ENCODE data around the gene TRAF7.
A peak's percentile ranks its signal among the peaks of the same experiment; 100 is the strongest.
"Not testable (repeated sequence)": the region's sequence is repeated elsewhere in the genome, so short reads cannot be mapped to it uniquely, and the experiment has no call there.

TRAF7 gene

DNA sequence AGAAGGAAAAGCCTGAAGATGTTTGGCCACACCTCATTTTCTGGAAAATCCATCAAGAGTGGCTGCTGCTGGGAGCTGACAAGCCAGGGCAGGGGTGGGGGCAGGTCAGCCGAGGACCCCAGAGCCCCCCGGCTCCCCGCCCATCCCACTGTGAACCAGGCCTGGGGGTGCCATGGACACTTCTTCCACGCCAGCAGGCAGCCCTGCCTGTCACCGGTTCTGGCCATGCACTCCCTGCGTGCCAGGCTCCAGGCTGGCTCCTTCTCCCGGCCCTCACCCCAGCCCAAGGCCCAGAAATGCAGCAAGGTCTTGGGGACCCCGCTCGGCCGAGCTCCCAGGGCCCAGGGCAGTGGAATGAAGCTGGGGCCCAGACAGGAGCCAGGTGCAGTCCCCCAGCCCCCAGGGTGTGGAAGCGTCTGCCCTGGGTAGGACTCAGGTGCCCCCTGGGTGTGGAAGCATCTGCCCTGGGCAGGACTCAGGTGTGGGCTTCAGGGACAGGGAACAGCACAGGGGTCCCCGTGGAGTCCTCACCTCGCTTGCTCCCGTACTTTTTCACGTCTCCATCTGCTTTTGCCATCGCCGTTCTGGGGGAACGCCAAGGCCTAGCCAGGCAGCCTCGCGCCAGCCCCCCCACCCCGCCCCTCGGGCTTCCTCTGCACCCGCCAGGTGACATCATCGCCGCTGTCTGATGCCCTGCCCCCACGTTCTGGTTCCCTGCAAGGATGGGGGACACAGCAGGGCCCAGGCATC, 32.5 kb upstream of the TRAF7 start:
- FAIRE-seq: not testable (repeated sequence)

- not testable (repeated sequence) for FAIRE-seq
Measured at GRCh38 chr16:2123706-2124376, 31.7 kb upstream of the TRAF7 start.

DNA sequence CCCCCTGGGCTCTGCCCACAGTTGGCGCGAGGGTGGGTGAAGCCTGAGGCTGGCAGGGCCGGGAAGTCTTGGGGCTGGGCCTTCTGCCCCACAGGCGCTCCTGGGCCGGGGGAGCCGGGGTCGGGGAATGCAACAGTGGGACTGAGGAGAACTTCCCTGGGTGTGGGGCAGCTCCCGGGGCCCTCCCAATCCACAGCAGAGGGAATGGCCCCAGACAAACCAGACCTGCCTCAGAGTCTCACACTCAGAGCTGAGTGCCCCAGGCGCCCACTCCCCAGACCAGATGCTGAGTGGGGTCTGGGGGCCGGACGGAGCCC, 31.2 kb upstream of the TRAF7 start:
- not testable (repeated sequence) for FAIRE-seq

- not testable (repeated sequence) for FAIRE-seq
Measured at GRCh38 chr16:2124694-2125444, 30.7 kb upstream of the TRAF7 start.

- not testable (repeated sequence) for FAIRE-seq
Measured at GRCh38 chr16:2125609-2126008, 30.0 kb upstream of the TRAF7 start.

DNA sequence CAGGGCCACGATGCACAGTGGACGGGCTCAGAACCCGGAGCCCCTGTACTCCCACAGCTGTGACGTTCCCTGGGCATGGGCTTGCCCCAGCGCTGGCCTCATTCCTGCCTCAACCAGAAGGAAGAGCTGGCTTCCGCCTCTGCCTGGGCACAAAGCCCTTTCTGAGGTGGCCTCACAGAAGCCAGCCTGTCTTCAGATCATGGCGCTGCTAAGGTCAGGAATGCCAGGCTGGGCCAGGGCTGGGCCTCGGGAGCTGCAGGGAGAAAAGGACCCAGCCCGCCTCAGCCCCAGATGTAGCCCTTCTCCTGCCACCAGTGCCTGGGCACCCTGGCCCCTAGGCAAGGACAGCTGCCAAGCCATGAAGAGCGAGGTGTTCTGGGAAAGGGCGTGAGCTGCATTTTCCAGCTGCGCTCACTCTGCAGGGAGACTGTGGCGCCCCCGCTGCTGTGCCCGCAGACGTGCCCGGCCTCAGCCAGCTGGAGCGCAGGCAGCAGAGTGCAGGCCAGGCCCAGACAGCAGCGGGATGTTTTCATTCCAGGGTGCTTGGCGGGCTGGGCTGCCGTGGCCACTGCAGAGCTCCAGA, 29.3 kb upstream of the TRAF7 start:
- not testable (repeated sequence) for FAIRE-seq

DNA sequence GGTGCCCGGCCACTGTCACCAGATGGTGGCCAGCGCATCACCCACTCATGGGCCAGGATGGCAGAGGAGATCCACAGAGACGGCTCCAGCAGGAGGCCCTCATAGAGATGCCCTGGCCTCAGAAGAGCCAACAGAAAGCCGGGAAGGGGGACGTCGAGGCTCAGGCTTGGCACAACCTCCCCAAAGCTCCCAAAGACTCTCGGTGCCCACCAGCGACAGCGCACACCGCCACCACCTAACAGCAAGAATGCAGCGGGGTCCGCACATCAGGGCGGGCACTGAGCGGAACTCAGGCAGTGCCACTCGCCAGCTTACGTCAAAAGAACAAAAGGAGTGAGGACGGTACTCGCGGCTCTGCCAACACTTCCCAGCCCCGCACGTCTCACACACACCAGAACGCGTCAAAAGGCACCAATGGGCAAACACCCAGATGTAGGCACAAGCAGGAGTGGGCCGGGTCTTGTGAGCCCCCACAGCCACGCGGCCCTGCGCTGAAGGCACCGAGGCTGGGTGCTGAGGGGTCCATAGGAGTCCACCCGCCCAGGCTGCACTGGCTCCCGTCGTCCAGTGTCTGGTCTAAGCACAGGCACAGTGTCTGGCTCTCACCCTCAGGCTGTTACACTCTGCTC, 28.5 kb upstream of the TRAF7 start:
- not testable (repeated sequence) for FAIRE-seq

- not testable (repeated sequence) for FAIRE-seq
Measured at GRCh38 chr16:2127630-2128280, 27.8 kb upstream of the TRAF7 start.

GRCh38 chr16:2129251-2129650, 26.3 kb upstream of the TRAF7 start:
- not testable (repeated sequence) for FAIRE-seq

DNA sequence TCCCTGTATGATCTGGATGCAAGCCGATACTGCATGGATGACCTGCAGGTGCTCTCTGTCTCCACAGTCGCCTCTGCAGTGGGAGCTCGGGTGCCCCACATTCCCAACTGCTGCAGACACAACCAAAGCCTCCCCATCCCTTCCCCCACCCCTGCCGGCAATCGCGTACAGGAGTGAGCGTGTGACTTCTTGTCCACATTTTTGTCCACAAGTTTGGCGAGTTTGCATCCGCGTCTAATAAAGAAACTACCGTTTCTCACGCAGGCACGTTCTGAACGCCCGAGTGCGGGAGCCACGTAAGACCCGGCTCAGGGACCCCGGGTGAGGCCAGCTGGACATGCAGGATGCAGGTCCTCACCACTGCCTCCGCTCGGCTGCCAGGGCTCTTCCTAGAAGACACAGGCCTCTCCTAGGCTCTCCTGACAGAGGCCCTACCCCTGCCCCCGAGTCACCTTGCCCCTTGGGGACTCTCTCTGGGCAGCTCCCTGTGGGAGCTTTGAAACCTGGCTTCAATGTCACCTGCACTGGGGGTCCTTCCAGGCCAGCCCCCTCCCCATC, 25.6 kb upstream of the TRAF7 start:
- not testable (repeated sequence) for FAIRE-seq

DNA sequence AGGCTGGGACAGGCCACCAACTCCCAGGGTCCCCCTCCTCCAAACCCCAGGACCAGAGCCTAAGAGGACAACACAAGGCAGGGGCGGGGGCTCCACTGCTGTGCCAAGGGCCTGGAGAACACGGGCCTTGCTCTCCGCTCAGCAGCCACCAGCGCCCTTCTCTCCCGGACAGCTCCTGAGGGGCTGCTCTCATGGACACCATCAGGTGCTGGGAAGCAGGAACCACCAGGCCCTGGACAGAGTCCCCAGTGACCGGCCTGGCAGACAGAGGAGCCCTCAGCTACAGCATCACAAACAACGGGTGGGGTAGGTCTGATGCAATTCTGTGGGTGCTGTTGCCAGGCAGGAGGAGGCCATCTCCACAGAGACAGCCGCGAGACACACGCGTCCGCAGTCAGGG, 21.8 kb upstream of the TRAF7 start:
- not testable (repeated sequence) for FAIRE-seq

GRCh38 chr16:2135071-2135470, 20.5 kb upstream of the TRAF7 start:
- not testable (repeated sequence) for FAIRE-seq

DNA sequence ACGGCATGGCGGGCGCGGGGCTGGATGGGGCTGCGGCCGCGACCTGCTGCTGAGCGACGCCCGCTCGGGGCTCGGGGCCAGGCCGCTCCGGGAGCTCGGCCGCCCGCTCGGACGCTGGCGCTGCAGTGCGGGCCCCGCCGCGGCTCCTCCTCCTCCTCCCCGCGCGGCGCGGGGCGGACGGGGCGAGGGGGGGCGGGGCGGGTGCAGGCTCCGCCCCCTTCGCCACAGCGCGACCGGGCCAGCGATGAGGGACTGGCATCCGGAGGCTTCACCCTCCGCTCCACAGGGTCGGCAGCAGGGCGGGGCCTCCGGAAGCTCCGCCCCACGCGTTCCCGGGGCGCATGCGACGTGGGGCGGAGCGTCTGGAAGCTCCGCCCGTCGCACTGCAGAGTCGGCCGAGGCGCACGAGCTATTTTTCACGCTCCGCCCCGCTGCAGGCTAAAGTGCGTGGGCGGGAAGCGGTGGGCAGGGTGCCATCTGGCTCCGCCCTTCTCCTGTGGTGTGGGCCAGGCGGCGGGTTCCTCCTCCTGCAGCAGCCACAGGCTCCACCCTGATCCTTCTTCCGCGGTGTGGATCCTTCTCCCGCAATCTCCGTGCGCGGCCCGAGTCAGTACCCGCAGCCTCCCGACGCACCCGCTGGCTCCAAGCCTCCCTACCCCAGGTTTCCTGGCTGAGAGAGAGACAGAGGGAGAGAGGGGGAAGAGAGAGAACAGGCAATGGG, 19.7 kb upstream of the TRAF7 start, which contains the start of gene PKD1:
Gene PKD1, minus strand, starts transcription at position 129 of the 721 bp plus-strand sequence. CDS start 209 bp downstream, outside the sequence.
- peak; percentile 47 for FAIRE-seq

- no peak for FAIRE-seq
Measured at GRCh38 chr16:2142942-2143877, 12.4 kb upstream of the TRAF7 start.

DNA sequence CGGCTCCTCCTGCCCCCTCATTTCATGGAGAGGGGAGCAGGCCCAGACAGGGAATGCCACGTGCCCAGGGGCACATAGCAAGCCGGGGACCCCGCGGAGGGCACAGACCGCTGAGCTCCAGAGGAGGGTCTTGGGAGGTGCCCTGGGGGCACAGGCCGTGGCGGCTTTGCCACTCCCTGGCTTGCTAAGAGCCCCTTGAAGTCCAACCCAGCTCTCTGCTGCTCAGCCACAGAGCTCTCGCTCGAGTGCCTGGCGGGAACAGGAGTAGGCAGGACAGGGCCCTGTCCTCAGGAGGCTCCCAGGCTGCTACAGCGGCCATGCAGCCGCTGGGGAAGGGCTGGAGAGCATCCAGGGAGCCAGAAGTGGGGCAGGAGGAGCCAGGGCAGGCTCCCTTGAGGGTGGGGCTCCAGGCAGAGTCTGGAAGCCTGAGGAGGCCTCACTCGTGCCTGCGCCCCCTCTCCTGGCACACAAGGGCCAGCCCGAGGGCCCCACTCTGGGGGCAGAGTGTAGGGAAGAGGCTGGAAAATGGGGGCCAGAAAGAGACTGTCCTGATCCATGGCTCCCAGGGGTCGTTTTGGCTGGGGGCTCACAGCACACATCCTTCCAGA, 11.6 kb upstream of the TRAF7 start:
- FAIRE-seq: no peak

DNA sequence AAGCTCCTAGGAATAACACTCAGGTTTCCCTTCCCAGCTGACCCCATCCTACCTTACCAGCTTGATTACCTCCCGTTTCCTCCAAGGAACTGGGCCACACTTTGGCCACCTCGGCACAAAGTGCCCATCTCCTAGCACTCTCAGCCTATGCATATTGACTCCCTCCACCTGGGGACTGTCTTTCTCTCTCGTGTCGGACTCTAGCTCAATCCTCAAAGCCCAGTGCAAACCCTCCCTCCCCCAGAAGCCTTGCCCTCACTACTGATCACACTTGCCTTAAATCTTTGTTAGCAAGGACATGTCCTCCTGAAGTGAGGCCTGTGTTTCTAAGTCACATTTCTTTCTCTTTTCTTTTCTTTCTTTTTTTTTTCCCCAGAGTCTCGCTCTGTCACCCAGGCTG, 9.7 kb upstream of the TRAF7 start:
- no peak for FAIRE-seq

DNA sequence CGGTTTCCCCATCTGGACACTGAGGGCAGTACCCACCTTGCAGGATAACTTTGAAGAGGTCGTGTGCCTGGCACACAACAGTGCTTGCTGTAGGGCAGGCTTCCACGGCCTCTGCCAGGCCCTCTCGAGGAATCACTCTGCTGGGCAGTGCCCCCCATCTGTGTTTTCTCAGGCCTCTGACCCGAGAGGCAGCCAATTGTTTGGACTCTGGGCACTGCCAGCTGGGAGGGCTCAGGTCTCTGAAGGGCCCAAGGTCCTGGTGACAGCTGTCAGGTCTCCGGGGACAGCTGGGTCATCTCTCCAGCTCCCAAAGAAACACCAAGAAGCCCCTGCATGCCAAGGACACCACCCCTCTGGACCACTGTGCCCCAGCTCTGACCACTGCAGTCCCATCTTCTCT, 8.2 kb upstream of the TRAF7 start:
- FAIRE-seq: no peak

GRCh38 chr16:2147981-2148671, 7.5 kb upstream of the TRAF7 start, which contains the start of gene RAB26:
TSS of gene RAB26 (plus strand) at chr16:2148625. CDS start at chr16:2148784, 159 bp downstream.
- no peak for FAIRE-seq
